Fibroblast of skin of left quadriceps (primary cell): ENCODE results near the gene SOX12.
A peak's percentile ranks its signal among the peaks of the same experiment; 100 is the strongest.
"Not testable (repeated sequence)": the region's sequence is repeated elsewhere in the genome, so short reads cannot be mapped to it uniquely, and the experiment has no call there.

Experiments
- DNase-seq, 2 experiments: peaks; one replicate each; pipeline ENCODE4 v3.0.0-alpha.2; 2013; ENCODE audit warnings: low read depth in 2 of 2

The SOX12 gene

GRCh38 chr20:362271-363254, 37.2 kb downstream of the SOX12 start:
- peak; percentile 82 to 83 for DNase-seq

GRCh38 chr20:363319-364078, 38.1 kb downstream of the SOX12 start:
- DNase-seq = no peak

GRCh38 chr20:364905-365794, 39.8 kb downstream of the SOX12 start:
- no peak for DNase-seq

GRCh38 chr20:366041-366718, 40.8 kb downstream of the SOX12 start:
- DNase-seq = no peak

GRCh38 chr20:366719-367485, 41.5 kb downstream of the SOX12 start:
- DNase-seq = no peak

GRCh38 chr20:367486-367887, 42.1 kb downstream of the SOX12 start:
- DNase-seq = no peak

- DNase-seq = no peak
Observed at GRCh38 chr20:368915-369314, 43.6 kb downstream of the SOX12 start.

- no peak for DNase-seq
Observed at GRCh38 chr20:370151-370600, 44.8 kb downstream of the SOX12 start.

- DNase-seq = no peak
Observed at GRCh38 chr20:370977-371754, 45.8 kb downstream of the SOX12 start.

- DNase-seq = peak; percentile 85 to 86
Observed at GRCh38 chr20:371755-372542, 46.6 kb downstream of the SOX12 start.

- DNase-seq = not testable (repeated sequence)
Observed at GRCh38 chr20:372543-373082, 47.3 kb downstream of the SOX12 start.

GRCh38 chr20:373171-373890, 48.0 kb downstream of the SOX12 start:
- DNase-seq = peak in 1 of 2 experiments; percentile 41

- DNase-seq = no peak
Observed at GRCh38 chr20:375265-375889, 50.0 kb downstream of the SOX12 start.

- no peak for DNase-seq
Observed at GRCh38 chr20:376089-376488, 50.7 kb downstream of the SOX12 start.

GRCh38 chr20:376750-377149, 51.4 kb downstream of the SOX12 start:
- DNase-seq = no peak

- not testable (repeated sequence) for DNase-seq
Observed at GRCh38 chr20:377578-377977, 52.2 kb downstream of the SOX12 start.

- DNase-seq = no peak
Observed at GRCh38 chr20:378961-379336, 53.6 kb downstream of the SOX12 start.
